ENCODE data around the gene RPL6. TPM values are rescaled to one million over a fixed set of nuclear protein-coding genes. Genes with fewer than 3 reads are reported as not detected.

The RPL6 gene
- total RNA-seq, result 780 and 1,225 TPM in 2 replicates

DNA sequence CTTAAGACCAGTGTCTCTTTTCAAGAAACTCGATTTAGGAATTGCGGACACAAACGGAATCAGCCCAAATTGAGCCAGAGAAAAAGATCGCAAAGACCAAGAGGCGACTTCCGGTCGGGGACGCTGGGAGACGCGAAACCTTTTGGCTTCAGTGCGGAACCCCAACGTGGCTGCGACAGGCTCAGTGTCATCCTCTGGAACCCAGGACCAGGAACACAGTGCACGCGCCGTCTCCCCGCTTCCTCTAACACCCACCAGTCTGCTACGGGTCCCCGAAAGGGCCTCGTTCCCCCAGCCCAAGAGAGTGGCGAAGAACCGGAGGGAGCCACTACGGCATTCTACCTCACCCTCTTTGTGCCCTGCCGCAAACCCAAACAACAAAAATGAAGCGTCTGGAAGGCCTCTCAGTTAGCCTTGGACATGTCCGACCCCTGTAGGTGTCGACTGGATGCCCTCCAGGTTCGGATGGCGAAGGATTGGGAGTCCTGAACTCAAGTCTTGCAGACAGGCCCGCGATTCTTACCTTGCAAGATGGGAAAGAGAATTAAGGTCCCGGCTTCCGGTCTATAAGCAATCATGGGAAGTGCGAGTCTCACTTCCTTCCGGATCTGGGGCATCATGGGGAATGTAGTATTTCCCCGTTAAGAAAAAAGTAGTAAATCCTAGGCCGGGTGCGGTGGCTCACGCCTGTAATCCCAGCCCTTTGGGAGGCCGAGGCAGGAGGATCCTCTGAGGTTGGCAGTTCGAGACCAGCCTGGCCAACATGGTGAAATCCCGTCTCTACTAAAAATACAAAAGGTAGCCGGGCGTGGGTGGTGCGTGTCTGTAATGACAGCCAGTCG is at the start of gene RPL6:
Gene RPL6 (minus strand): TSS at position 542 of the 842 bp plus-strand sequence. CDS start 949 bp downstream, outside the sequence.

DNA sequence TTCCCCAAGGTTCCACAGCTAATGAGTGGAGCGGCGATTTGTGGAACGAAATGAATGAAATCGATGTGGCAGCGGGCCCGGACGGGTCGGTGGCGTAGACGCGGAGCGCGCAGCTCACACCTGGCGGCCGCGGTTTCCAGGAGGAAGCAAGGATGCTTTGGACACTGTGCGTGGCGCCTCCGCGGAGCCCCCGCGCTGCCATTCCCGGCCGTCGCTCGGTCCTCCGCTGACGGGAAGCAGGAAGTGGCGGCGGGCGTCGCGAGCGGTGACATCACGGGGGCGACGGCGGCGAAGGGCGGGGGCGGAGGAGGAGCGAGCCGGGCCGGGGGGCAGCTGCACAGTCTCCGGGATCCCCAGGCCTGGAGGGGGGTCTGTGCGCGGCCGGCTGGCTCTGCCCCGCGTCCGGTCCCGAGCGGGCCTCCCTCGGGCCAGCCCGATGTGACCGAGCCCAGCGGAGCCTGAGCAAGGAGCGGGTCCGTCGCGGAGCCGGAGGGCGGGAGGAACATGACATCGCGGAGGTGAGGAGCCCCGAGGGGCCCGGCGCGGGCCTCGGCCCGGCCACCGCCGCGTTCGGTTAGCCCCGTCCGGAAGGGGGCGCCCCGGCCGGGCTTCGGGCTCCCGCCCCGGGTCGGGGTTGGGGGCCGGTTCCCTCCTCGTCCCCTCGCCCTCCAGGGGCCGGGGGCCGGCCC is 9.3 kb upstream of the RPL6 start, which contains the start of gene PTPN11:
Gene PTPN11 (plus strand): TSS at position 340 of the 689 bp plus-strand sequence. CDS start 165 bp downstream, at position 505.

GRCh38 chr12:112381883-112382796 is 27.3 kb downstream of the RPL6 start, which contains the start of gene HECTD4:
Gene HECTD4, minus strand, starts transcription at chr12:112382431. Its CDS starts 303 bp downstream, at chr12:112382128.

Other genes with a start within 250 kb of the RPL6 start
- 11.4 and 17.8 TPM in 2 replicates for gene HECTD4, start 27.2 kb downstream of the RPL6 start, total RNA-seq
- 88.0 and 93.6 TPM in 2 replicates for gene PTPN11, start 9.3 kb upstream of the RPL6 start, total RNA-seq